H54 (cell line): ENCODE measurements around the gene CERS3.

Experiments used
- DNase-seq: peaks from one replicate; pipeline ENCODE4 v3.0.0; 2011; ENCODE audit warnings: low spot score, mixed read lengths; ENCODE audit not compliant: insufficient read length
- FAIRE-seq: peaks from 3 replicates; lab custom pipeline; 2011; peaks lifted over from hg19 to GRCh38; lab: Jason Lieb, UNC
- POLR2A ChIP-seq: IDR thresholded peaks from 2 replicates; pipeline ENCODE4 v1.6.1; 2011; ENCODE audit warnings: low read depth, mild to moderate bottlenecking, low read length

The CERS3 gene

DNA sequence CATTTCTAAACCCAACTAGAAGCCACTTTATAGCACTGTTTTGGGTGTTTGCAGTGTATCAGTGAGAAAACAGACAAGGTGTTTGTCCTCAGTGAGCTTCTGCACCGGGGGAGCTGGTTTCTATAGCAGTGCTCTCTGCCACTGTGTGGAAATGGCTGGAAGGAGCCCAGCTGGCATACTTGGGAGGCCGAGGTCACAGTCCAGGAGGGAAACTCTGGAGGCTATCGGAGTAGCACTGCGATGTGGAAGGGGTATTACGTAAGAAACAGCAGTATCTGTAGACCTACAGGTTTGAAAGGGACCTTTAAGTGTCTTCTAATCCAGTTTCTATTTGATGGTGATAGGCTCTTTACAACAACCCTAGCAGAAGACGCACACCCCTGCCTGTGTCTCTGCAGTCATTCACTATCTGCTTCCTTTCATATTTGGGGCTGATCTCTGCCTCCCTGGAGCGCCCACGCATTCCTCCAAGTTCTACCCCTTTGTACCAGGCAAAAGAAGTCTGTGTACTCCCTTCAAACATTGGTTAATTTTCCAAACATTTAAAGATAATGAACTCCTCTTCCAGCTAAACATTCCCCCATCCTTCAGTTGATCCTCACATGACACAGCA is 99.5 kb downstream of the CERS3 start:
- DNase-seq (no peak), FAIRE-seq (no peak)
- TF ChIP-seq POLR2A: no peak

DNA sequence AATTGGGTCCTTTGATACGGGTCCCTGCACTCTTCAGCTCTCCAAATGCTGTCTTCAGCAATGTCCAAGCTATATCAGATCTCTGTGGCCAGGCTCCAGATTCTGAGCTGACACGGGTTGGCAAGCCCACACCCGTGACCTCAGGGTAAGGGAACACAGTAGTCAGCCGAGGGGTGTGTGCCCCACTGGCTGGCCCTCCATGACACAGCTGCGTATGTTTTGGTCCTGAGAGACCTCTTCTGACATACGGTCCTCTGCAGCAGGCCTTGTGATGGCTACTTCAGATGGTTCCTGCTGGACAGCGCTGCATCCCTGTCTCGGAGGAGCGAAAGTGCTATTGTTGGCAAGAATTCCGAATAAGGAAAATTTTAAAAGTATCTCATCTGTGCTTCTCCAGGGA is 101.8 kb downstream of the CERS3 start:
- no peak for TF ChIP-seq POLR2A
- FAIRE-seq: no peak
- no peak for DNase-seq

DNA sequence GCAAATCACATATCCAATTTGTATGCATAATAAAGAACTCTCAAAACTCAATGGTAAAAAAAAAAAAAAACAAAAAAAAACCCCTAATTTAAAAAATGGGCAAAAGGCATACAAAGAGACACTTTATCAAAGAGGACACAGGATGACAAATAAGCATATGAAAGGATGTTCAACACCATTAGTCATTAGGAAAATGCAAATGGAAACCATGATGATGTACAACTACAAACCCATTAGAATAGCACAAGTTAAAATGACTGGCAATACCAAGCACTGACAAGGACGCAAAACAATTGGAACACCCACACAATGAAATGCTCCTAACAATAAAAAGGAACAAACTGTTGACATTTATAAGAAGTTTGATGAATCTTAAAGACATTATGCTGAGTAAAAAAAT is 123.6 kb downstream of the CERS3 start:
- DNase-seq (no peak), FAIRE-seq (no peak)
- TF ChIP-seq POLR2A: no peak

DNA sequence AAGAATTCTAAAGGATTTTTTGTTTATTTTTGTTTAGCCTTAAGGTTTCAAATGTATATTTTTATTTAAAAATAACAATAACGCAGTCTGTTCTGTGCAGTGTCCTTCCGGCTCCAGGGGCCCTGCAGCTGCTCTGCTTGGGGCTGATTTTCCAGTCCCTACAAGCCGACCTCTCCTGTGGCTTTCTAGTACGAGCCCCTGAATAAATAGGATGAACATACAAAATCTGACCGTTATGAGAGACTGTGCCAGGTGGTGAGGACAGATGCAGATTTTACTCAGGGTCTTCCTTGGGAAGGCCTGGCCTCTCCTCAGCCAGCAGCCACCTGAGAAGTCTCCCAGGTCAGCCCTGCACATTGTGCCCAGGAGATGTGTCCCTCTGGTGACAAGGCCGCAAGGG is 127.8 kb downstream of the CERS3 start:
- FAIRE-seq (no peak), DNase-seq (no peak)
- no peak for TF ChIP-seq POLR2A

DNA sequence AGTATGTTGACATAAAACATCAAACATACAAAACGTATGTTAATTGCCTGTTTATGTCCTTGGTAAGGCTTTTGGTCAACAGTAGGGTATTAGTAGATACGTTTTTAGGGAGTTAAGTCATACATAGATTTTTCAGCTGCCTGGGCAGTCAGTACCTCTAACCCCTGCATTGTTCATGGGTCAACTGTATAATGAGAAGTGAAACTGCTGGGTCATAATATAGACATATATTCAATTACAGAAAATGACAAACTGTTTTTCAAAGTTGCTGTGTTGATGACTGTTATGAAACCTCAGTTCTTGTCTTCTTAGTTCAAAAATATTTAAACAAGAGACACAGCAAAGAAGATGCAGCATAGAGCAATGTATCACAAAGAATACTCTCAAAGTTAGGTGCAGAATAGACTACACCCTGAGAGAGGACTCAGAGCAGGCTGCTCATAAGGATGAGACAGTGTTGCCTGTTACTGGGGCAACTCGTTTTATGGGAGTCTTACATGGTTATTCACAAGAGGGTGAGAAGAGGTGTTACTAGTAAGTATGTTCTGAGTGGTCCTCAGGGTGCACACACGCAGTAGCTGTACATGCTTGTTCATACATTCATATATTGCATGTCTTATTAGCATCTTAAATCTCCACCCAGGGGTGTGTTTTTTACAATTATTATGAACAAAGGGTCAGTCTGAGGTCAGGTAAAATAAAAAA is 133.9 kb downstream of the CERS3 start:
- FAIRE-seq: no peak
- no peak for TF ChIP-seq POLR2A
- no peak for DNase-seq

DNA sequence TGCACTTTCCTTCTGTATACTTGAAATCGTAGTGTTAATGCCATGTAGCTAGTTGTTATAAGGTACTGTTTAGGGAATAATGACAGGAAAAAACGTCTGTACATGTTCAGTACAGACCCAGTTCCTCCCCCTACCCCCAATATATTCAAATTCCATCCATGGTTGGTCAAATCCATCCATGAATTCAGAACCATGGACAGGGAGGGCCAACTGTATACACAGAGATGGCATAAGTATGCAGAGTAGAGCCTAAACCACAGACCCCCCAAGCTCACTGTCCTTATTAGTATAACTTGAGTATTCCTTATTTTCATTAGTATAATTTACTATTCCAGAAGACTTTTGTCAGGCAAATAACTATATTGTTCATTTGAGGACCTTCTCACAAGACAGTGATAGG is 135.7 kb downstream of the CERS3 start:
- no peak for DNase-seq
- no peak for FAIRE-seq
- no peak for TF ChIP-seq POLR2A

DNA sequence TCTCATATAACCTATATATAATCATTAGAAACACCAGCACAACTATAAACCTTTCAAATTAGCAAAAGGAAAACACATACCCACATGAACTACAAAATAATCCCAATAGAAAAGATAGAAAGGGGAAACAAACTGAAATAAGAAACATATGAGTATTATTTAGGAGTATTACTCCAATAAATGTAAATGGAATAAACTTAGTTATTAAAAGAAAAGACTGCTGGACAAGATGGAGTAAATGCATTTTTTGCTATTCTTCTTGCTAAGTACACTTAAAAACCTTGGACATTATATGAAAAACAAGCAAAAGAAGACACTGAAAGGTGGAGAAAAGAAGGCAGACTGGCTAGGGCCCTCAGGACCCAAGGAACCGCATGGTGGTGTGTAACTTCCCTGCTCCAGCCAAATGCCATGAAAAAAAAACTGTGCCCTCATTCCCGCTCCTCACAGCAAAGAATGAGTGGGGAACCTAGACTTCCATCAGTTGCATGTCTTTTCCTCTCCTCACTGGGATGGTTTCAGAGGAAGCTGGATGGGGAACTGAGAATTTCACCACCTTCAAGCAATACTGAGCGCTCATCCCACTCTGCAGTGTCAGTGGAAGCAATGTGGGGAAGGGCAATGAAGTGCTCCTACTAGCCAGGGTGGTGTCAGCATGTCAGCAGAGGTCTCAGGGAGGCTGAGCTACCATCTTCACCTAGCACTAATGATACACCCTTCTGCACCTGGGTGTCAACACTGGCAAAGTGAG is 143.3 kb downstream of the CERS3 start:
- FAIRE-seq: no peak
- no peak for DNase-seq
- no peak for TF ChIP-seq POLR2A

DNA sequence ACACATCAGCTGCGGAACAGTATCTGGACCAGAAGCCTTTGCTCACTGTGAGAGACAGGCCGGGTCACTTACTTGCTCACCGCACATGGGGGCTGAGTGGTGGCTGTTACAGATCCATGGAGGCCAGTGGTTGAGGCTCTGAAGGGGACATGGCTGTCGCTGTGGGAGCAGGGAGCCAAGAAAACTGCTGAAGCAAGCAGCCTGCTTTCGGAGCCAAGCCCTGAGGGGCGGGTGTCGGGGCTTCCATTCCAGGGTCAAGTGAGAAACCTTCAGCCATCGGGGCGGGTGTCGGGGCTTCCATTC is 144.7 kb downstream of the CERS3 start:
- FAIRE-seq (no peak), DNase-seq (no peak)
- no peak for TF ChIP-seq POLR2A

DNA sequence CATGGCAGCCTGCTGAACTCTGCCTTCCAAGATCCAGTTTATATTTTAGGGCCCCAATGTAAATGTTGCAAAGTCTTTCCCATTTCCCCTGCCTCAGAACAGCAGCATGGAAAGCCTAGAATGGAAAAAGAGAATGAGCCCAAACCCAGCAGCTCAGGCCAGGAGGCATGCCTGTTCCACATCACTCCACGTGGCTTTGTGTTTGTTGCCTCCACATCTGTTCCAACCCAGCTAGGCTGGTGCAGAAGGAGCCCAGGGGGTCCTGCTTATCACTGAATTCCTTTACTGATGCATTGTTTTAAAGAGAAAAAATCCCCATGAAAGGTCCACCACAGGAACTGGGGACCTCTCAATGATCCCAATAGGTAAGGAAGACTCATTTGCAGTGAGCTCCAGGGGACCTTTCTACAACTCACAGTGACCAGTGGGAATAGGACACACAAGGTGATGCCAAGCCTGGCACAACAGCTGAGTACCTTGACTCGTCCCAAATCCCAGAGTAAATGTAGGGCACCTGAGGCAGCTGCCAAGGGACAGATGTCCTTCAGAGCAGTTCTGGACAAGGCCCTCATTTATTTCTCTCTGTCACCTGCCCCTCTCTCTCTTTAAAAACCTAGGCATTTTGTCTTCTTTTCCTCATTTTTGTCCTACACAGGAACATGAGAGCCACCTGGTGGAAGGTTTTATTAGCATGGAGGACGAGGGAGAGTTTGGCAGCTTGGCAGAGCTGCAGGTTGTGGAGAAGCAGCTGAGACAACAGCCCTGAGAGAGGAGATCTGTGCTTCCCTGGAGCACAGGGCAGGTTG is 145.2 kb downstream of the CERS3 start:
- FAIRE-seq: no peak
- no peak for TF ChIP-seq POLR2A
- no peak for DNase-seq

DNA sequence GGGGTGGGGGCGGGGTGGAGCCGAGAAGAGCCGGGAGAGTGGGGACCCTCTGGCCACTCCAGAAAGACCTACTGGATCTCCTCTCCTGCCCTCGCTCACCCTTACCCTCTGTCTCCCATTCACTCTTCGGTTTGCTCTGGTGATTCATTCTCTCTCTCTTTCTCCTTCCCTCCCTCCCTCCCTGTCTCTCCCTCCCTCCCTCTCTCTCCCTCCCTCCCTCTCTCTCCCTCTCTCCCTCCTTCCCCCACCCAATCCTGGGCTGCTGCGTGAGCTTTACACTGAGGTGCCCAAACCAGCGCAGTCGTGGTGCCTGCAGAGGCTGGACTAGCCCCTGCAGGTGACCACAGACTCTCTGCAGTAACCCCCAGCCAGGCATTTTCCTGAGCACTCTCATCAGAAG is 154.8 kb downstream of the CERS3 start:
- no peak for TF ChIP-seq POLR2A
- no peak for FAIRE-seq
- DNase-seq: no peak

DNA sequence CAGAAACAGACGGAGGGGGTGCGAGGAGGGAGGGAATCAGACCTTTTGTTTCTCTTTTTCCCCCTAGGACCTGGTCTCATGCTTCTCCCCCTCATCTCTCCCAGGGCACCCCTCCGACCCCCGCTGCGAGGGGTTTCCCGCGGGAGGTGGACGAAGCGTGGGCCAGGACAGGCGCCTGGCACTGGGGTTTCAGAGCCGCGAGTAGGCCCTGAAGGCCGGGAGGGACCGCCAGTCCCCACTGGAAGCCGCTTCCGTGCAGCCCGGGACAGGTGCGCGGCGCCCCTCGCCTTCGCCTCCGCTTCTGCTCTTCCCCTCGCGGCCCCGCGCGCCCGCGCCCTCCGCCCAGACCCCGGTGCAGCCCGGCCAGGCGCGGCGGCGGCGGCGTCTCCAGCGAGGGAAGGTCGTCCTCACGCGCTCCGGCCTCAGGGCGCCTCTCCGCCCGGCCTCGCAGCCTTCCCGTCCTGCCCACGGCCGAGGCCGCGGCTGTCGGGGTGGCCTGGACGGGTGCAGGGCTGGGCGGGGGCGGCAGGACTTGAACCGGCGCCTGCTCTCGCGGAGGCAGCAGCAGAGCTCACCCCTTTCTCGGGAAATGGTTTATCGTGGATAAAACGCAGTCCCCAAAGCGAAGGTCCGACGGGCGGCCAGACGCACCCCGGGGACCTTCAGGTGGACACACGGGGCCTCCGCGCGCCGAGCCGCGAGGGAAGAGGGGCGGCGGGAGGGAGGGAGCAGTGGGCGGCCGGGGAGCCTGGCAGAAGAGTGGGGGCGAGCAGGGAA is 155.4 kb downstream of the CERS3 start:
- FAIRE-seq (no peak), DNase-seq (no peak)
- no peak for TF ChIP-seq POLR2A

DNA sequence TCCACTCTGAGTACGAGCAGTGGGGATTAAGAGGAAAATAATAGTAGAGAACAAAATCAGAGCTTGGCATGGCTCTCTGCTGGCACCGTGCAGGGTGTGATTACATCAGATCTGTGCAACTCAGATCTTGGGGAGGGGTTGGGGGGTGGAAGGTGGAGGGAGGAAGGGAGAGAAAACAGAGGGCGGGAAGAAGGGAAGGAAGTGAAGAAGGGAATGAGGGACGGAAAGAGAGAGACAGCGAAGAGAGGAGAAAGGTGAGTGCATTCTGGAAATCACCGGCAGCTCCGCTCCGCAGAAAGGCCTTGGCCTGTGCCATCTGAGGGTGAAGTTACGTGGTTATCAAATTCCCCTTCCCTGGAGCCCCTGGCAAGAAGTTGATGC is 156.0 kb downstream of the CERS3 start:
- no peak for FAIRE-seq
- no peak for TF ChIP-seq POLR2A
- DNase-seq: no peak

DNA sequence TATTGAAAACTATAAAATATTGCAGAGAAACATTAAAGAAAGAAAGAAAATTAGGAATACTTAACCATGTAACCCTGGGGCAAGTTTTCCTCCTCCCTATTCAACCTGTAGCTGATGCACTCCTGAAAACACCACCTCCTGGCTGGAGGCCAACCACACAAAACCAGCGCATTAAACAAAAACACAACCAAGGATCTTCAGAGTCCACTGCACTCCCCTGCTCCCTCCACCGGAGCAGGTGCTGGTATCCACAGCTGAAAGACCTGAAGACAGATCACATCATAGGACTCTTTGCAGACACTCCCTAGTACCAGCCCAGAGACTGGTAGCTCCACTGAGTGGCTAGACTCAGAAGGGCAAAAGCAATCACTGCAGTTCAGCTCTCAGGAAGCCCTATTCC is 173.4 kb downstream of the CERS3 start:
- no peak for TF ChIP-seq POLR2A
- FAIRE-seq (no peak), DNase-seq (no peak)
